Gastroesophageal sphincter (tissue), 3 donors: ENCODE results near the gene SMARCB1.

ENCODE experiments used
- POLR2A ChIP-seq, 2 donors: fragments of 450-650 bp; IDR thresholded peaks; one replicate each; pipeline ENCODE4 v1.6.1; 2017; ENCODE audit warnings: antibody characterized with exemption in 2 of 2, mild to moderate bottlenecking in 2 of 2, moderate library complexity in 1 of 2
- TF ChIP-seq, protein P1 (sequence below), 4 experiments: fragments of 200-600 bp in 2 of 4; fragments of 450-650 bp in 2 of 4; sonication (generic) in 1 of 4; IDR thresholded peaks; one replicate each; pipeline ENCODE4 v1.5.1; 2017 to 2019; ENCODE audit warnings: antibody characterized with exemption in 4 of 4, mild to moderate bottlenecking in 2 of 4, moderate library complexity in 2 of 4

DNA sequence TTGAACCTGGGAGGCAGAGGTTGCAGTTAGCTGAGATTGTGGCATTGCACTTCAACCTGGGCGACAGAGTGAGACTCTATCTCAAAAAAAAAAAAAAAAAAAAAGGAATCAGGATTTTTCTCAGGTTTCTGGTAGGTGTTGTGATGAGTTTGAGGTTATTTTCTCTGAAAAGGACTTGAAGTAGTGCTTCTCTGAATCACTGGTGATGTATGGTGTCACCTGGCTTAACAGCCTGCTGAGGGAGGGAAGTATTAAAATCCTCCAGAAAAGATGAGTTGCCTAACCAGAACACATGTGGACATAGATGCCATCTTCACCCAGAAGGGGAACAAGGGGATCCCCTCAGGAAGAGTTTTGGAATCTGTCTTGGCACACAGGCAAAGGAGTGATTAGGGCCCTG lies 20.1 kb downstream of the SMARCB1 start:
- TF ChIP-seq, protein P1, sequence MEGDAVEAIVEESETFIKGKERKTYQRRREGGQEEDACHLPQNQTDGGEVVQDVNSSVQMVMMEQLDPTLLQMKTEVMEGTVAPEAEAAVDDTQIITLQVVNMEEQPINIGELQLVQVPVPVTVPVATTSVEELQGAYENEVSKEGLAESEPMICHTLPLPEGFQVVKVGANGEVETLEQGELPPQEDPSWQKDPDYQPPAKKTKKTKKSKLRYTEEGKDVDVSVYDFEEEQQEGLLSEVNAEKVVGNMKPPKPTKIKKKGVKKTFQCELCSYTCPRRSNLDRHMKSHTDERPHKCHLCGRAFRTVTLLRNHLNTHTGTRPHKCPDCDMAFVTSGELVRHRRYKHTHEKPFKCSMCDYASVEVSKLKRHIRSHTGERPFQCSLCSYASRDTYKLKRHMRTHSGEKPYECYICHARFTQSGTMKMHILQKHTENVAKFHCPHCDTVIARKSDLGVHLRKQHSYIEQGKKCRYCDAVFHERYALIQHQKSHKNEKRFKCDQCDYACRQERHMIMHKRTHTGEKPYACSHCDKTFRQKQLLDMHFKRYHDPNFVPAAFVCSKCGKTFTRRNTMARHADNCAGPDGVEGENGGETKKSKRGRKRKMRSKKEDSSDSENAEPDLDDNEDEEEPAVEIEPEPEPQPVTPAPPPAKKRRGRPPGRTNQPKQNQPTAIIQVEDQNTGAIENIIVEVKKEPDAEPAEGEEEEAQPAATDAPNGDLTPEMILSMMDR (IDR thresholded peaks at IDR 0.05) = no peak
- no peak for TF ChIP-seq POLR2A (IDR thresholded peaks at IDR 0.05)
